Activated CD8-positive, alpha-beta memory T cell treated with anti-CD3 and anti-CD28 coated beads, Interleukin-2, amount 50 U/mL, for 48 hours (primary cell): ENCODE data around the gene MTCH1.

ENCODE experiments used
- DNase-seq: peaks from one replicate; pipeline ENCODE4 v3.0.0-alpha.2; 2020

Gene MTCH1, protein sequence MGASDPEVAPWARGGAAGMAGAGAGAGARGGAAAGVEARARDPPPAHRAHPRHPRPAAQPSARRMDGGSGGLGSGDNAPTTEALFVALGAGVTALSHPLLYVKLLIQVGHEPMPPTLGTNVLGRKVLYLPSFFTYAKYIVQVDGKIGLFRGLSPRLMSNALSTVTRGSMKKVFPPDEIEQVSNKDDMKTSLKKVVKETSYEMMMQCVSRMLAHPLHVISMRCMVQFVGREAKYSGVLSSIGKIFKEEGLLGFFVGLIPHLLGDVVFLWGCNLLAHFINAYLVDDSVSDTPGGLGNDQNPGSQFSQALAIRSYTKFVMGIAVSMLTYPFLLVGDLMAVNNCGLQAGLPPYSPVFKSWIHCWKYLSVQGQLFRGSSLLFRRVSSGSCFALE

DNA sequence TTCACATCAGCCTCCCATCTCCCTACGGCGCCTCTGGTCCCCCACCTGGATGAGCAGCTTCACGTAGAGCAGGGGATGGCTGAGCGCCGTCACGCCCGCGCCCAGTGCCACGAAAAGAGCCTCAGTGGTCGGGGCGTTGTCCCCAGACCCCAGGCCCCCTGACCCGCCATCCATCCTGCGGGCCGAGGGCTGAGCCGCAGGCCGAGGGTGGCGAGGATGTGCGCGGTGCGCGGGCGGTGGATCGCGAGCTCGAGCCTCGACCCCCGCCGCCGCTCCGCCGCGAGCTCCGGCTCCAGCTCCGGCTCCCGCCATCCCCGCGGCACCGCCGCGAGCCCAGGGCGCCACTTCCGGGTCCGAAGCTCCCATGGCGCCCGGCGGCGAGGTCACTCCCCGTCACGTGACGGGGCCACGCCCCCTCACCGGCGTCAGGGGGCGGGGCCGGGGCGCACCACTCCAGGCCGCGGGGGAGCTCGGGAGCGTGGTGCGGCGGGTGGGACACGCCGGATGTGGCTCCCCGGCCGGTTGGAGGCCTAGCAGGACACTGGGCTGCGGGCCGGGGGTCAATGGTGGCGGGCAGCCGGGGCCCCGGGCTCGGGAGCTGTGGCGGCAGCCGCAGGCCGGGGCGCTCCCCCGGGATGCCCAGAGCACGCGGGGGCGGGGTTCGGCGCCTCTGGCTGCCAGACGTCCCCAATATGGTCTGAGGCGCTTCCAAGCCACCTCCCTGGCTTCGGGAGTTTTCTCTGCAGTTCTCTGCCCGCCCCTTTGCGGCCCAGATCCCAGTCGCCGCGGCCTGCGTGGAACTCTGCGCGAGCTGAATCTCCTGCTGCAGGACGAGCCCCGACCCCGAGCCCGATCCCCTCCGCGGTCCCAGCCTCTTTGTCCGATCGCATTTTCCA is at the start of gene MTCH1:
TSS of gene MTCH1 (minus strand) at position 389 of the 896 bp plus-strand sequence. CDS start at position 366, 23 bp downstream.
- DNase-seq, result peak; percentile 96

DNA sequence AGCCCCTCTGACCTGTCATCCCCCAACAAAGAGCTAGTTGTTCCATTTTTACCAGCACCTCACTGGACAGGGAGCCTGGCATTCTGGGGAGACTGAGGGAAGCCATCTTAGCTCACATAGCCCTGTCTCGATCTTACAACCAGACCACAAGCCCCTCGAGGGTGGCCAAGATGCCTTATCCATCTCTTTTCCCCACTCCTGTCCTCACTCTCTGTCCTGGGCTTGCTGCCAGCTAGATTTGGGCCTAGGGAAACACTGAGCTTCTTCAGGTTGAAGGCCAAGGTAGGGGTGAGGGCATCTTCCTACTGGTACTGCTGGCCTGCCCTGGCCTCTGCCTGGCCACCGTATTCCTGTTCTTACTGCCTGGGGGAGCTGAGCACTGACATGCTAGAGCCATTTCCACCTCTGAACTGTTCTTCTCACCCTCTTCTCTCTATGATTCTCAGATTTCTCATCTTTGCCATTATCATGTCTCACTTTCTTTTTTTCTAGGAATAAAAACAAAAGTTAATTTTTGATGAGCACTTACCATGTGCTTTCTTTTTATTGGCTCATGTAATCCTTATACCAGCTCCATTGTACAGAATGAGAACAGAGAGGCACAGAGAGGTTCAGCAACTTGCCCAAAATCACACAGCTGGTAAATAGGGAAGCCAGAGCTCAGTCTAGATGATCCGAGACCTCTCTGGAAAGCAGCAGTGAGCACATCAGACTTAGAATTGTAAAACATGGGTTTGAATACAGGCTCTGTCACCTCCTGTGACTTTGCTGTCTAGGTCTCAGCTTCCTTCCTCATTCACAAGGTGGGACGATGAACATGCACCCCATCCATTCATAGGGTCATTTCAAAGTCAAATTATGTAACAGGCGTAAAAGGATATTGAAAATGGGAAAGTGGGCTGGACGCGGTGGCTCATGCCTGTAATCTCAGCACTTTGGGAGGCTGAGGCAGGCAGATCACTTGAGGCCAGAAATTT is 48.1 kb upstream of the MTCH1 start:
- DNase-seq, result no peak

DNA sequence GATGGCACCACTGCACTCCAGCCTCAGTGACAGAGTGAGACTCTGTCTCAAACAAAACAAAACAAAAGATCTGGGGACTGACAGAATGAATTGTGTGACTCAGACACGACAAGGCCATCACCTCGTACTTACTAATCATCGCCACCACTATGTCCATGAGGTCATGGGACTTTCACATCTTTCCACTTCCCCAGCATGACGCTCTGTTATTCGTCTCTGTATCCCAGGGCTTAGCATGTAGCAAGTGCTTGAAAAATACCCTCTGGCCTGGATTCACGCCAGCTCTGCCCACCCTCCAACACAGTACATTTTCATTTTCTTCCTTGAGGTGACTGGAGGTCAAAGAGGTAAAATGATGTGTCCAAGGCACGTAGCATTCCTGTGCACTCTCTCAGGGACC is 47.3 kb upstream of the MTCH1 start:
- DNase-seq, result peak; percentile 72

DNA sequence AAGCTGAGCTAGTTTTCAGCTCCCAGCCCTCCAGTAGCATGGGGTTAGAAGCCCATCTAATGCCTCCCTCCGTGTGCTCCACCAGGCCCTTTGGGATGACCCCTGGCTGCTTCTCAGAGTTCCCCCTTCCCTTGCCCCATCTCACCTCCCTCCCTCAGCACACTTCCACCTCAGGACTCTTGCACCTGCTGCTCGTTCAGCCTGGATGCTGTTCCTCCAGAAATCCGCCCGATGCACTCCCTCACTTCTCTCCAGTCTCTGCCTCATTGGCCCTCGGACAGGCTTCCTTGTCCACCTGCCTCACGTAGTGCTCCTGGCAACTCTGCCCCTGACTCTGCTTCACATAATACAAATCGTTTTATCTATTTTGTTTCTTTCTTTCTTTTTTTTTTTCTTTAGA is 46.2 kb upstream of the MTCH1 start:
- no peak for DNase-seq

DNA sequence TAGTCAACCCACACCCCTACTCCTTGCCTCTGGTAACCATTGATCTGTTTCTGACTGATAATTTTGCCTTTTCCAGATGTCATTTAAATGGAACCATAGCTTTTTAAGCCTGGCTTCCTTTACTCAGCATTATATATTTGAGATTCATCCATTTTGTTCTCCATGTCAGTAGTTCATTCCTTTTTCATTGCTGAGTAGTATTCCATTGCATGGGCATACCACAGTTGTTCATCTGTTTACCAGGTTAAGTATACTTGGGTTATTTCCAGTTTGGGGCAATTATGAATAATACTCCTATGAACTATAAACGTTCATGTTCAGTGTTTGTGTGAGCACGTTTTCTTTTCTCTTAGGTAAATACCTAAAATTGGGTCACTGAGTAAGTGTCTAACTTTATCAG is 44.6 kb upstream of the MTCH1 start:
- DNase-seq, result no peak

DNA sequence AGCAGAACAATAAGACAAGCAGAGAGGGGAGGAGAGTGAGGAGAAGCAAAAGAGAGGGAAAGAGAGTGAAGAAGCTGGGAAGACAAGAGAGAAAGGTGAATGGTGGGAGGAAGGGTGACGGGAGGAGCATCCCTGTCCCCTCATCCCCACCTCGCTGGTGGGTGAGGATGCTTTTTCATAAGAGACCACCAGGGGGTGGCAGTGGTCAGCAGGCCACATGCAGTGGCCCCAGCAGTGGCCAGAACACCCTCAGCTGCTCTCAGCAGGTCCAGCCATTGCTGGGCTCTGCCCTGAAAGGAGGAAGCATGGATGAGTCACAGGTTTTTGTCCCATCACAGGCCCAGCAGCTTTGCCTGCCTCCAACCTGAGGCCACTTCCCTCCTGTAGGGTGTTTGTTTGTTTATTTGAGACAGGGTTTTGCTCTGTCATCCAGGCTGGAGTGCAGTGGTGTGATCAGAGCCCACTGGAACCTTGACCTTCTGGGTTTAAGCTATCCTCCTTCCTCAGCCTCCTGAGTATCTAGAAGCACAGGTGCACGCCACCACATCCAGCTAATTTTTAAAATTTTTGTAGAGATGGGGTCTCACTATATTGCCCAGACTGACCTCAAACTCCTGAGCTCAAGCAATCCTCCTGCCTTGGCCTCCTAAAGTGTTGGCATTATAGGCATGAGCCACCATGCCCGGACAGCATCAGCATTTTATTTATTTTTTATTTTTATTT is 43.4 kb upstream of the MTCH1 start:
- peak; percentile 76 for DNase-seq

DNA sequence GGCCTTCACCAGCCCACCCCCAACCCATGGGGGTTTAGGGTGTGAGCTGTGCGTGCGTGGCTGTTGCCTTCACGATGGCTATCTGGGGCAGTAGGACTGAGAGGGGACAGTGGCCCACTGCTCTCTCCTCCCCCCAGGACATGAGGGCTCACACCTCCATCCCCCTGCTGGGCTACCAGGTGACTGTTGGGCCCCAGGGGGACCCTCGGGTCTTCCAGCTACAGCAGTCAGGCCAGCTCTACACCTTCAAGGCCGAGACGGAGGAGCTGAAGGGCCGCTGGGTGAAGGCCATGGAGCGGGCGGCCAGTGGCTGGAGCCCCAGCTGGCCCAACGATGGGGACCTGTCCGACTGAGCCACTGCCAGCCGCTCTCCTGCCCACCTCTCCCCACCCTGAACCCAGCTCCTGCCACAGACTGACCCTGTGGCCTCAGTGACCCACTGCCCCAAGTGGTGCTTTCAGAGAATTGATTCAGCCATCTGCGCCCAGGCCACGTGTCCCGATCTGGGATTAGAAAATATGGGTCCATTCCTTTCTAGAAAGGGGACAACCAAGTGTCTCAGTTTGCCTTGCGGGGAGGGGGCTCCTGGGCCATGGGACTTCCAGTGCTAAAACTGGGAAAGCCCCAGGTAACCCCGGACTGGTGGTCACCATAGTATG is 41.9 kb upstream of the MTCH1 start:
- DNase-seq, result no peak

DNA sequence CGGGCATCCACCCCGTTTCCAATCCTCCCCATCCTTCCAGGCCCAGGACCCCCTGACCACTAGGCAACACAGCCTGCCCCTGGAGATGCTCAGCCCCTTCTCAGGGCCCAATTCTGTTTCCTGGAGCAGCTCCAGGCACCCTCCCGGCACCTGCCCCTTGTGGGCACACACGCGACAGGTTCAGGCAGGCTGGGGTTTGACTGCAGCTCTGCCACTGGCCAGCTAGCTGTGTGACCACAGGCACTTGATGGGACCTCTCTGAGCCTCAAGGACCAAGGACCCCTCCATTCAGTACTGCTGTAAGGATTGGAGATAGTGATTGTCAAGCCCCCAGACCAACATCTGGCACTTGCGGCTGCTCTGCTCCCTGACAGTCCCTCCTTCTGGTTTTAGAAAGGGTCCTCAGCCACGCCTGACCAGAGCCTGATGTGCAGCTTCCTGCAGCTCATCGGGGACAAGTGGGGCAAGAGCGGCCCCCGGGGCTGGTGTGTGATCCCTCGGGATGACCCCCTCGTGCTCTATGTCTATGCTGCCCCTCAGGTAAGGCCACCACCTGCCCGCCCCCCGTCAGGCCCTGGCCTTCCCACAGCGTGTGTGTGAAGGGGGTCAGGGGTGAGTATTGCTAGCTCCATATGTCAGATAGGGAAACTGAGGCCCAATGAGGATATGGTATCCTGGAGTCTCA is 41.2 kb upstream of the MTCH1 start:
- DNase-seq, result no peak

DNA sequence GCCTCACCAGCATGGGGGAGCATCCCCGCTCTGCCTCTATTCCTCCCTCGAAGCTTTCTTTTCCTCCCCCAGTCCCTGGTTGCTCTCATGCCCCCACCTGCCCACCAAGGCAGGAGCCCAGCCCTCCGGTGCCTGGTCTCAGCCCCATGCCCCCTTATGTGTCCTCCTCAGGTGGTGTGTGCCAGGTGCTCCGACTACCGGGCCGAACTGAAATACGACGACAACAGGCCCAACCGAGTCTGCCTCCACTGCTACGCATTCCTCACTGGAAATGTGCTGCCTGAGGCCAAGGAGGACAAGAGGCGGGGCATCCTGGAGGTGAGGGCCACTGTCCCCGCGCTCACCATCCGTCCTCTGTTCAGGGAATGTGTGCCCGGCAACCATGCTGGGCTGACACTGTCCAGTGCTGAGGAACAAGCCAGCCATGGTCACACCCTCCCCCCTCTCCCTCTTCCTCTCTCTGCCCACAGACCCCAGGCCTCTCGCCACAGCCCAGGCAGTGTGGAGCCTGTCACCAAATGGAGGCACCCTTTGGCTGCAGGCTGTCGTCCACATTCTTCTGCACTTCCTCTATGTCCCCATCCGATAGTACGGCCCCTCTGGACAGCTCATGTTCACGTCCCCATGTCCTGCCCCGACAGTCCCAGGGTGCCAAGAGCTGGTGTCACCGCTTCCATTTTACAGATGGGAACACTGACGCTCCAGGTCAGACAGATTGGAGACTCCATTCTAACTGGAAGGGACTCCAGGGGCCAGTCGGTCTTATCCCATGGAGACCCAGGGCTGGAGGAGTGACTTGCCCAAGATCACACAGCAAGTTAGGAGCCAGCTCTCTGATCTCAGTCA is 39.8 kb upstream of the MTCH1 start:
- DNase-seq, result no peak

DNA sequence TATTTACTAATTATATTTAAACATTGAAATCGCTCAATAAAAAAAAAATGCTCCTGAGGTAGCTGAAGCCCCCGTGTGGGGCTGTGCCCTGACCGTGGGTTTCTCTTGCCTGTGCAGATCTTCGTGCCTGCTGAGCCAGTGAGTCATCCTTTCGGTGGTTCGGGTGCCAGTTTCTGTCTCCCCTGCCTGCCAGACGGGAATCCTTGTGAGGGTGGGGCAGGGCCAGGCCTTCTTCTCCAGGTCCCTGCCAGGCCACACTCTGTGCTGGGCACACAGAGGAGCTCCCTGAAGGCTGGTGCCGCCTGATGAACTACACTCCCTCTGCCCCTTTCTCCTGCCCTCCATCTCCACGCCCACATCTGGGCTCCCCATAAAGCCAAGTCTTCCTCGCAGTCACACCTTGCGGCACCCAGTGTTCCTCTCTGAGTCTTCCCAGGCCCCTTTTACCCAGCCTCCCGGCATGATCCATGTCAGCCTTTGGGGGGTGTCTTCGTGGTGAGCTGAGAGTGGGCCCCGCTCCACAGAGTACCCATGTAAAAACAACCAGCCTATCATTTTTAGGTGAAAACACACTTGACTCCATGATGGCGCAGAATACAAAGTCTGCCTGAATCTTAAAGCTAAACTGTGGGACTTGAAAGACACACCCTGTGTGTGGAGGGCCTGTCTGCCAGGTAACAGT is 38.8 kb upstream of the MTCH1 start:
- DNase-seq, result peak; percentile 81

DNA sequence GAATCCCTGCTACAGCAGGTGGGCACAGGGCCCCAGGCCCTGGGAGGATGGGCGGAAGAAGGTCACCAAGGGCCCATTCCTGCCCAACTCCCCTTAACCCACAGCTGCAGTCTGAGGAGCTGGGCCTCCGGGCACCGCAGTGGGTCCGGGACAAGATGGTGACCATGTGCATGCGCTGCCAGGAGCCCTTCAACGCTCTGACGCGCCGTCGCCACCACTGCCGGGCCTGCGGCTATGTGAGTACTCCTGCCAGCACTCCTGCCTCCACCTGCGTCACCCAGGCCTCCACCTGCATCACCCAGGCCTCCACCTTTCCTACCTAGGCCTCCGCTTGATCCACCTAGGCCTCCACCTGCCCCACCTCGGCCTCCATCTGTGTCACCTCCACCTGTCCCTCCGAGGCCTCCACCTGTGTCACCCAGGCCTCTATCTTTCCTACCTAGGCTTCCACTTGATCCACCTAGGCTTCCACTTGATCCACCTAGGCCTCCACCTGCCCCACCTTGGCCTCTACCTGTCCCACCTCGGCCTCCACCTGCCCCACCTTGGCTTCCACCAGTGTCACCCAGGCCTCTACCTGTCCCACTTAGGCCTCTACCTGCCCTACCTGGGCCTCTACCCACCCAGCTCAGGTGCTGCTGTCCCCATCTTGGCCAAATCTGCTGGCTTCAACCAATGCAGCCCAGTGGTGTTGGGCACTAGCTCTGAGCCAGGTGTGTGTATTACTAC is 36.3 kb upstream of the MTCH1 start:
- no peak for DNase-seq

DNA sequence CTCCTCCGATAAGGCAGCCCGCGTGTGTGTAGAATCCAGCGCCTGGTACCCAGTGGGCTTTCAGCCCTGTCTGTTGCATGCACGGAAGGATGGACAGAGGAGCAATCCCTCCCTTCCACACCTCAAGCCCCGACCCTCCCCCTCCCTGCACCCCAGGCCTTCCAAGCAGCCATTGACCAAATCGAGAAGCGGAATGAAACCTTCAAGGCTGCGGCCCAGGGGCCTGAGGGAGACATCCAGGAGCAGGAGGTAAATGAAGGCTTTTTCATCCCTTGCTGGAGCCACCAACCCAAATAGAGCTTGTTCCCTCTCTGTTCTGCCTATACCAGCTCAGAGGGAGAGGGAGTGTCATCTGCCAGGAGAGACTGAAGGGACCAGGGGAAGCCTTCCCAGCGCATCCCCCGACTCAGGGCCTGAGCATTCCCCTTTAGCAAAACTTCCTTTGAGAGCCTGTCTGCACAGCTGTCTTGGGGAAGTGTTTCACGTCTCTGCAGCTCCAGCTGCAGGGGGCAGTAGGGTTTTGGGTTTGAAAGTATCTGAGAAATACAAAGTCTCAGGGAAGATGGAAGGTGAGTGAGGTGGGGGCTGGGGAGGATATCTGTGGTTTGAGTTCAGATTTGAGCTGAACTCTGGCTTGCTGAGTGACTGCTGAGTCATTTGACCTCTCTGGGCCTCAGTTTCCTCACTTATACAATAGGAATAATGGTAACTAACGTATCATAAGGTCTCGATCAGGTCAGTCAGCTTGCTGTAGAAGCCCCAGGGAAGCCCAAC is 35.5 kb upstream of the MTCH1 start:
- DNase-seq, result no peak

DNA sequence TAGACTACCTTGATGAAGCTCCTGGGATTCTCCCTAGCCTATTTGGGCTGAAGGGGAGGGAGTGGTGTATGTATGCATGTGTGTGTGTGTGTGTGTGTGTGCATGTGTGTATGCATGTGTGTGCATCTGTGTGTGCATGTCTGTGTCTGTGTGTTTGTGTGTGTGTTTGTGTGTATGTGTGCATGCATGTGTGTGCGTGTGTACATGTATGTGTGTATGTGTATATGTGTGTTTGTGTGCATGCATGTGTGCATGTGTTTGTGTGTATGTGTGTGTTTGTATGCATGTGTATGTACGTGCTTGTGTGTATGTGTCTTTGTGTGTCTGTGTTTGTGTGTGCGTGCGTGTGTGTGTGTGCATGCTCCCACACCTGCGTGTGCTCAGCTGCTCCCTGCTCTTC is 34.8 kb upstream of the MTCH1 start:
- no peak for DNase-seq

DNA sequence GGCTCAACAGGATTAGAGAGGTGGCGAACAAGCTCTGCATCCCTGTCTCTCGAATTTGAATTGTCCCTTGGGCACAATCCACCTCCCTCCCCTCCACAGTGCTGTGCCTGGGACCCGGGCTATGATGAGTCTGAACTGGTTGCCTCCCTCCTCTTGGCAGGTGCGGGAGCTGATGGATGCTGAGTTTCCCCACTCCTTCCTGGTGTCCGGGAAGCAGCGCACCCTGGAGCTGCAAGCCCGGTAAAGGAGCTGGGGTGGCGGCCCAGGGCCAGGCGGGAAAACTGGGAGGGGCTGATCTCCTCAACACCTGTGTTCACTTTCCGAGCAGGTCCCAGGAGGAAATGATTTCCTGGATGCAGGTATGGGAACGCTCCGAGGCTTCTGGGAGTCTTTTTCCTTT is 34.4 kb upstream of the MTCH1 start:
- no peak for DNase-seq

DNA sequence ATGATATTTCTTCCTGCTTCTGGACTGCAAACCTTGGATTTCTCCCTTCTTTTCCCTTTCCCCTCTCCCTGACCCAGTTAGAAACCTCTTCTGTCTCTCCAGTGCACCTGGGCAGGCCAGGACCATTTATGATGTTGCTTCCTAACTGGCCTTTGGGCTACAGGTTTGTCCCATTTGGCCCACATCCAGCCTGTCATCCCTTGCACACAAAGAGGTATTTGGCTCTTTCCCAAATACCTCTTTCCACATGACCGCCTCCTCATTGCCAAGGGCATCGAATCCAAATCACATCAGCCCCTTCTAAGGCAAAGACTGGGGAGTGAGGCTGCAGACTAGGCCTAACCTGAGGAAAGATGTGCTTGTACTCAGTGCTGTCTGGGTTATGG is 33.1 kb upstream of the MTCH1 start:
- DNase-seq, result no peak

DNA sequence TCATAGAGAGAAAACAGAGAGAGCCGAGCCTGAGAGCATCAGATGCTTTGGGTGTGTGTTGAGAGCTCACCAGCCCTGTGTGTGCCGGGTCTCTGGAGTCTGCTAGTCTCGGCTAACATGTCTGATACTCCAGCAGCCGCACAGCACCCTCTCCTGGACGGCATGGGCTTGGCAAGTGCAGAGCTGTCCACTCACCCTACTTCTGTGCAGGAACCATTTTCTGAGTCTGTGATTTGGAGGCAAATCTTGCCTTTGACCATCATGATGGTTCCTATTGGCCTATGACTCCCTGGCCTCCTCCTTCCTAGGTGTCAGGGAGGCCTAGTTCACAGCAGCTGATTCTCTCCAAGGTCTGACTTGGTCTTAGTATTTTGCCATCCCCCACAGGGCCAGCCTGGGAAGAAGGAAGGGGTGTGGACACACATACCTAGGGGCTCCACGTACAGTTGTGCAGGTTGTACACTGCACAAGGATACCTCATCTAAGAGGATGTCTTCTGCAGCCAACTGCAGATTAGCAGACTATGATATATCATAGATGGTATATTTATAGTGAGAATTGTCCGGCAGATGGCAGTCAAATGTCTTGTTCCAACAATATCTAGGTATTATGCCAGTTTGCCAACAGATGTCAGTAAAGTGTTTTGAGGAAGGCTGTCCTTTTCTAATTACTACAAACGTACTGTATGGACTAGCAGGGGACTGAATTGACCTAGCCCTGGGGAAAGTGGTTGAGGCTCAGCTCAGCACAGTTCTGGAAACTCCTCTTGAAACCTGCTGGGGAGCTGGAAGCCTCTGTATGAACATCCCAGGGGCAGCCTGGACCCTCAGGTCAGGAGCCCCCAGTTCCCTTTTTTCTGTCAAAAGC is 32.4 kb upstream of the MTCH1 start:
- DNase-seq, result peak; percentile 90
